Hepatocyte (in vitro differentiated cells): ENCODE results near the gene SRP54. TPM values are rescaled to one million over a fixed set of nuclear protein-coding genes. Genes with fewer than 3 reads are reported as not detected.
"Not testable (repeated sequence)": the region's sequence is repeated elsewhere in the genome, so short reads cannot be mapped to it uniquely, and the experiment has no call there.

ENCODE experiments used
- DNase-seq: peaks from one replicate; pipeline ENCODE4 v3.0.0-alpha.2; 2016; ENCODE audit warnings: low spot score
- H2AFZ ChIP-seq: fragments of 200-600 bp; sonication (generic); 2 replicates; pipeline ENCODE4 v1.6.0; 2016; ENCODE audit warnings: antibody characterized with exemption, mild to moderate bottlenecking
- H3K27ac ChIP-seq: fragments of 200-600 bp; sonication (generic); 2 replicates; pipeline ENCODE4 v1.5.1; 2016; ENCODE audit warnings: mild to moderate bottlenecking
- H3K27me3 ChIP-seq: fragments of 200-600 bp; sonication (generic); 2 replicates; pipeline ENCODE4 v1.6.1; 2016
- H3K36me3 ChIP-seq: fragments of 200-600 bp; sonication (generic); replicated peaks from 2 replicates; pipeline ENCODE4 v1.5.1; 2016; ENCODE audit warnings: low read depth; ENCODE audit not compliant: insufficient read depth
- H3K4me1 ChIP-seq: fragments of 200-600 bp; sonication (generic); 2 replicates; pipeline ENCODE4 v1.5.1; 2016; ENCODE audit warnings: mild to moderate bottlenecking, moderate library complexity; ENCODE audit not compliant: insufficient read depth
- H3K4me2 ChIP-seq: fragments of 200-600 bp; sonication (generic); 2 replicates; pipeline ENCODE4 v1.6.0; 2016
- H3K4me3 ChIP-seq: fragments of 200-600 bp; sonication (generic); 2 replicates; pipeline ENCODE4 v1.5.1; 2016; ENCODE audit warnings: mild to moderate bottlenecking
- H3K79me2 ChIP-seq: fragments of 200-600 bp; sonication (generic); 2 replicates; pipeline ENCODE4 v1.6.0; 2017; ENCODE audit warnings: mild to moderate bottlenecking
- H3K9me2 ChIP-seq: fragments of 200-600 bp; sonication (generic); replicated peaks from 2 replicates; pipeline ENCODE4 v1.6.0; 2017; ENCODE audit warnings: mild to moderate bottlenecking; ENCODE audit not compliant: insufficient read depth
- H3K9me3 ChIP-seq: fragments of 200-600 bp; sonication (generic); 2 replicates; pipeline ENCODE4 v1.5.1; 2016; ENCODE audit warnings: low read depth, mild to moderate bottlenecking
- H4K20me1 ChIP-seq: fragments of 200-600 bp; sonication (generic); 2 replicates; pipeline ENCODE4 v1.6.0; 2016; ENCODE audit warnings: mild to moderate bottlenecking; ENCODE audit not compliant: insufficient read depth, poor library complexity, severe bottlenecking
- EZH2 ChIP-seq: fragments of 200-600 bp; sonication (generic); IDR thresholded peaks from 2 replicates; pipeline ENCODE4 v1.6.1; 2016; ENCODE audit warnings: antibody characterized with exemption, mild to moderate bottlenecking, borderline replicate concordance
- EZH2phosphoT487 ChIP-seq: fragments of 200-600 bp; sonication (generic); IDR thresholded peaks from one replicate; pipeline ENCODE4 v1.6.1; 2018; ENCODE audit warnings: antibody characterized with exemption, mild to moderate bottlenecking, low read depth, moderate library complexity; ENCODE audit not compliant: unreplicated experiment, severe bottlenecking
- WGBS: methylation state at CpG from one replicate; pipeline ENCODE4 v1.1.6; 2016; ENCODE audit warnings: low lambda C conversion rate; ENCODE audit errors: missing lambda C conversion rate; 5-methylcytosine and 5-hydroxymethylcytosine counted together
- polyA plus RNA-seq: library from polyadenylated mRNA; unstranded; fragments of >200 nt; fragmentation: Nextera tagmentation; extraction: Ambion mirVana; gene quantifications from 2 replicates; pipeline ENCODE4 v1.2.1, GENCODE V29; 2016
- total RNA-seq: library from RNA; depleted of rRNA; stranded (reverse); fragments of >200 nt; gene quantifications from 2 replicates; pipeline ENCODE4 v1.2.3, GENCODE V29; 2014
- TF ChIP-seq, protein P1 (sequence below): fragments of 200-600 bp; sonication (generic); IDR thresholded peaks from 2 replicates; pipeline ENCODE4 v1.5.1; 2016; ENCODE audit warnings: antibody characterized with exemption, mild to moderate bottlenecking; ENCODE audit not compliant: poor library complexity

SRP54 gene
- total and polyA plus RNA-seq, 2 experiments from 2014 or later = 63.1 to 96.2 TPM

DNA sequence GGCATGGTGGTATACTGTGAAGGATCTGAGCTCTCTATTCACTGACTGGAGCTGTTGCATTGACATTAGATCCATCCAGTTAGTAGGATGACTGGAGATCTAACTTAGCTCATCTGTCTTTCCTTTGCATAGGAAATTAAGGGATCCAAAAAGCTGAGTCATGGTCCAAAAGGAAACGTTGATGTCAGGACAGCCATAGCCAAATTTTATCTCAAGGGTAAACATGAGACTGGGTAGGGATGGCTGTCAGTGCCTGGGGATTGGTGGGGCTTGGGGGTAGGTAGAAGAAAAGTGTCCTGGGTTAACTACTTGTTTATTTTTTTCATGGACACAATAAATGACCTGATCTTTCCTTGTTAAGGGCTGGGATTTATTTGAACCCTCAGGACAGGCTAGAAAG is 67.9 kb downstream of the SRP54 start:
- H3K9me2 ChIP-seq = no peaks in the 10 kb centered on the region
- no peaks in the 10 kb centered on the region for H3K9me3 ChIP-seq
- H3K4me1 ChIP-seq = peaks cover 30% of the 10 kb centered on the region
- peak overlapping the region; percentile 27 for H3K27ac ChIP-seq
- DNase-seq = peak; percentile 19
- no peaks in the 10 kb centered on the region for H3K36me3 ChIP-seq
- no peak overlapping the region for H3K4me3 ChIP-seq
- peaks cover 40% of the 10 kb centered on the region for H3K79me2 ChIP-seq
- no peak overlapping the region for H2AFZ ChIP-seq
- no peaks in the 10 kb centered on the region for H3K27me3 ChIP-seq
- no peak overlapping the region for H3K4me2 ChIP-seq
- 20% methylated on average over 1 of the region's 1 CpG for WGBS
- no peak for TF ChIP-seq EZH2
- TF ChIP-seq, protein P1, sequence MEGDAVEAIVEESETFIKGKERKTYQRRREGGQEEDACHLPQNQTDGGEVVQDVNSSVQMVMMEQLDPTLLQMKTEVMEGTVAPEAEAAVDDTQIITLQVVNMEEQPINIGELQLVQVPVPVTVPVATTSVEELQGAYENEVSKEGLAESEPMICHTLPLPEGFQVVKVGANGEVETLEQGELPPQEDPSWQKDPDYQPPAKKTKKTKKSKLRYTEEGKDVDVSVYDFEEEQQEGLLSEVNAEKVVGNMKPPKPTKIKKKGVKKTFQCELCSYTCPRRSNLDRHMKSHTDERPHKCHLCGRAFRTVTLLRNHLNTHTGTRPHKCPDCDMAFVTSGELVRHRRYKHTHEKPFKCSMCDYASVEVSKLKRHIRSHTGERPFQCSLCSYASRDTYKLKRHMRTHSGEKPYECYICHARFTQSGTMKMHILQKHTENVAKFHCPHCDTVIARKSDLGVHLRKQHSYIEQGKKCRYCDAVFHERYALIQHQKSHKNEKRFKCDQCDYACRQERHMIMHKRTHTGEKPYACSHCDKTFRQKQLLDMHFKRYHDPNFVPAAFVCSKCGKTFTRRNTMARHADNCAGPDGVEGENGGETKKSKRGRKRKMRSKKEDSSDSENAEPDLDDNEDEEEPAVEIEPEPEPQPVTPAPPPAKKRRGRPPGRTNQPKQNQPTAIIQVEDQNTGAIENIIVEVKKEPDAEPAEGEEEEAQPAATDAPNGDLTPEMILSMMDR = no peak
- no peak for TF ChIP-seq EZH2phosphoT487
- H4K20me1 ChIP-seq = no peaks in the 10 kb centered on the region

DNA sequence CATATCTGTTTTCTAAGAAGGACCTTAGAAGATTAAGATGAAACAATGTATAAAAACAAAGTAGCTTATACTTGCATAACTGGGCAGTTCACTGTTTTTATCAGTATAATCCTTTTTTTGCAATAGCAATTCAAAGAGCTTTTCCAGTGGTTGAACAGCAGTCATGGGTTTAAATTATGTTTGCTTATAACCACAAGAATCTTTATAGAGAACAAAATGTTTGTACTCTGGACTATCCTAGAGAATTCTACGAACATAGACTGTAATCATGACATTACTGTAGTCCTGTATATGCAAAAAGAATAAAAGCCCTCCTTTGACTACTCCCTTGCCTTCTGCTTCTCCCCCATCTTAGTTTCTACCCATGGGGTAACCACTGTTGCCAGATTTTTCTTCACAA is 69.0 kb downstream of the SRP54 start:
- H3K79me2 ChIP-seq = peaks cover 46% of the 10 kb centered on the region
- H4K20me1 ChIP-seq = no peaks in the 10 kb centered on the region
- H3K4me2 ChIP-seq = peak overlapping the region; percentile 2
- no peak overlapping the region for H3K4me3 ChIP-seq
- H3K4me1 ChIP-seq = peaks cover 30% of the 10 kb centered on the region
- H3K36me3 ChIP-seq = no peaks in the 10 kb centered on the region
- peak; percentile 18 for DNase-seq
- H2AFZ ChIP-seq = no peak overlapping the region
- no peaks in the 10 kb centered on the region for H3K9me3 ChIP-seq
- 36% methylated on average over 1 of the region's 1 CpG for WGBS
- no peak for TF ChIP-seq EZH2phosphoT487
- no peak for TF ChIP-seq EZH2
- TF ChIP-seq, protein P1 = no peak
- no peaks in the 10 kb centered on the region for H3K27me3 ChIP-seq
- H3K27ac ChIP-seq = peak overlapping the region; percentile 75
- no peaks in the 10 kb centered on the region for H3K9me2 ChIP-seq

DNA sequence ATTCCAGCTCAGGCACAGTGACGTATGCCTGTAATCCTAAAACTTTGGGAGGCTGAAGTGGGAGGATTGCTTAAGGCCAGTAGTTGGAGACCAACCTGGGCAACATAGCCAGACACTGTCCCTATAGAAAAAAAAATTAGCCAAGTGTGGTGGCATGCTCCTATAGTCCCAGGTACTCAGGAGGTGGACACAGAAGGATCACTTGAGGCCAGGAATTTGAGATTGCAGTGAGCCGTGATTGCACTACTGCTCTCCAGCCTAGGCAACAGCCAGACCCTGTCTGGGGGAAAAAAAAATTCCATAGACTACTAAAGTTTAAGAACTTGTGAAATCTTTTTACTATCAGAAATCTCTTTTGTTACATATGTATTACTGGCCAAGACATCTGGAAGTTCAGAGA is 69.8 kb downstream of the SRP54 start:
- no peak for DNase-seq
- Histone ChIP-seq H2AFZ (no peak overlapping the region), H3K4me2 (no peak overlapping the region), H3K9me2 (no peaks in the 10 kb centered on the region), H3K4me1 (peaks cover 24% of the 10 kb centered on the region), H4K20me1 (no peaks in the 10 kb centered on the region), H3K36me3 (no peaks in the 10 kb centered on the region), H3K27me3 (no peaks in the 10 kb centered on the region), H3K9me3 (no peaks in the 10 kb centered on the region), H3K79me2 (peaks cover 42% of the 10 kb centered on the region), H3K4me3 (no peak overlapping the region), H3K27ac (no peak overlapping the region)
- WGBS = 84% methylated on average over 2 of the region's 2 CpGs
- TF ChIP-seq, protein P1 = no peak

DNA sequence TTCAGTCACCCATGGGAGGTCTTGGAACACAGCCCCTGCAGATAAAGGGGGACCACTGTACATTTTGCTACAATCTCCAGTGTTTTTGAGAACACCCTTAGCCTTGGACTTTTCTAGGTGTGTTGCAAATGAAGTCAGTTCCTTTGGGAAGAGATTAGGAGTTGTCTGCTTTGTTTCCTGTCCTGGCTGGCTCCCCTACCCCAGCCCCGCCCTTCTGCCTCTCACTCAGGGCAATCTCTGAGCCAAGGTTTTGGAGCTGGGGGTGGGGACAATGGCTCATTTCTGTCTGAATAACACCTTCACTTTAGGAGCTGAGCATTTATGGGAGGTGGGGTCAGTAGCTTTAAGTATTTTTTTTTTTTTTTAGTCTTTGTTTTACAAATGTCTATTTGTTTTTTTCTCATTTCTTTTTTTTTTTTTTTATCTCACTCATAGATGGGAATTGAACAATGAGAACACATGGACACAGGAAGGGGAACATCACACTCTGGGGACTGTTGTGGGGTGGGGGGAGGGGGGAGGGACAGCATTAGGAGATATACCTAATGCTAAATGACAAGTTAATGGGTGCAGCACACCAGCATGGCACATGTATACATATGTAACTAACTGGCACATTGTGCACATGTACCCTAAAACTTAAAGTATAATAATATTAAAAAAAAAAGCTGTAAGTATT is 78.5 kb downstream of the SRP54 start:
- H2AFZ ChIP-seq, H3K27ac ChIP-seq, H3K9me2 ChIP-seq, H3K27me3 ChIP-seq, H3K4me2 ChIP-seq, H3K36me3 ChIP-seq, H4K20me1 ChIP-seq, H3K4me3 ChIP-seq, DNase-seq, H3K4me1 ChIP-seq, H3K9me3 ChIP-seq: not testable (repeated sequence)
- H3K79me2 ChIP-seq = peaks cover 25% of the 10 kb centered on the region
- WGBS = 100% methylated on average over 1 of the region's 1 CpG

DNA sequence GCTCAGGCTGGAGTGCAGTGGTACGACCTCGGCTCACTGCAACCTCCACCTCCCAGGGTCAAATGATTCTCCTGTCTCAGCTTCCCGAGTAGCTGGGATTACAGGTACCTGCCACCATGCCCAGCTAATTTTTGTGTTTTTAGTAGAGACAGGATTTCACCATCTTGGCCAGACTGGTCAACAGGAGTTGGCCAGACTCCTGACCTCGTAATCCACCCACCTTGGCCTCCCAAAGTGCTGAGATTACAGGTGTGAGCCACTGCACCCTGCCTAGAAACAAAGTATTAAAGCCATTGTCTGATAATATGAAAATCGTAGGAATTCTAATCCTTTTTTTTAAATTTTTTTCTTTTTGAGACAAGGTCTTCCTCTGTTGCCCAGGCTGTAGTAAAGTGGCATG is 82.9 kb downstream of the SRP54 start:
- 93% methylated on average over 5 of the region's 5 CpGs for WGBS
- not testable (repeated sequence) for H3K9me2 ChIP-seq, H3K4me1 ChIP-seq, H3K4me2 ChIP-seq, H3K27me3 ChIP-seq, H3K27ac ChIP-seq, H3K9me3 ChIP-seq, H3K4me3 ChIP-seq, H4K20me1 ChIP-seq, DNase-seq, H2AFZ ChIP-seq, H3K36me3 ChIP-seq
- peaks cover 10% of the 10 kb centered on the region for H3K79me2 ChIP-seq
